Omental fat pad (tissue), 4 donors: Measurements from ENCODE around the gene TTLL10. TPM values are rescaled to one million over a fixed set of nuclear protein-coding genes. Genes with fewer than 3 reads are reported as not detected.

Experiments
- ATAC-seq: fragments of 150-250 bp; one replicate; pipeline ENCODE4 v1.9.1; 2016; ENCODE audit warnings: mild to moderate bottlenecking, moderate library complexity; ENCODE audit not compliant: low FRiP score
- DNase-seq: peaks from one replicate; pipeline ENCODE4 v3.0.0-alpha.2; 2019; ENCODE audit warnings: low spot score
- total RNA-seq, 4 donors: library from RNA; depleted of rRNA; stranded (reverse); fragments of >200 nt; gene quantifications; one replicate each; pipeline ENCODE4 v1.1.0, GENCODE V29; 2016
- TF ChIP-seq, protein P1 (sequence below), 3 donors: fragments of 450-650 bp; IDR thresholded peaks; one replicate each; pipeline ENCODE4 v1.5.1; 2016 to 2017; ENCODE audit warnings: antibody characterized with exemption in 3 of 3, mild to moderate bottlenecking in 3 of 3, moderate library complexity in 2 of 3

TTLL10 gene
- total RNA-seq, 4 donors from 2014 or later = 0.48 to 1.0 (median 0.95) TPM; not detected in 1

DNA sequence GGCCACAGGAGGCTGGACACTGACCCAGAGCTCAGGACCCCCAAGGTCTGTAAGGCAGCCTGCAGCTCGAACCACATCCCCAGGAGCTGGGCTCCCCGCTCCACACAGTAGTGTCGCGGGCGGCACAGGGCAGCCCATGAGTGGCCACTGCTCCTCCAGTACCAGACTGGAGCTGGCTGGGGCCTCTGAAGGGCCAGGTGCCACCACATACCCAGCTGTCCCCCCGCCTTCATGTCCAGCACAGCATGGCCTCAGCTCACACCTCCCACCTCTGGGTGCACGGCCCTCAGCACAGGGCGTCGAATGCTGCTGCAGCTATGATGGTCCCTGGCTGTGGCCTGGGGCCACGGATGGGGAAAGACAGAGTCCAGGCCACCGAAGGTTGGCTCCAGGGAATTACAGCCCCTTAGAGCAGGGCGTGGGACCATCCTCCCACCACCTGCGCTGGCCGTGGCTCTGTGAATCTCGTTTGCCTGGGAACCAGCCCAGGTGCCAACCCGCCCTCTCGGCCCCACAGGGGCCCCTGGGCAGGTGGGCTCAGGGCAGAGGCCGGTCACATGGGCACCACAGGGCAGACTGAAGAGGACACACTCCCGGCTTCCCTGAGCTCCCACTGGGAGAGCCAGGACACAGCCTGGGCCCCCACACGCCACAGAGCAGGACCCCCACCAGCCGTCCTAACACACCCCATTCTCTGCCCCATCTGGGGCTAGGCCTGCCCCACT lies 42.4 kb downstream of the TTLL10 start:
- no peak for ATAC-seq
- no peak for DNase-seq
- TF ChIP-seq, protein P1, sequence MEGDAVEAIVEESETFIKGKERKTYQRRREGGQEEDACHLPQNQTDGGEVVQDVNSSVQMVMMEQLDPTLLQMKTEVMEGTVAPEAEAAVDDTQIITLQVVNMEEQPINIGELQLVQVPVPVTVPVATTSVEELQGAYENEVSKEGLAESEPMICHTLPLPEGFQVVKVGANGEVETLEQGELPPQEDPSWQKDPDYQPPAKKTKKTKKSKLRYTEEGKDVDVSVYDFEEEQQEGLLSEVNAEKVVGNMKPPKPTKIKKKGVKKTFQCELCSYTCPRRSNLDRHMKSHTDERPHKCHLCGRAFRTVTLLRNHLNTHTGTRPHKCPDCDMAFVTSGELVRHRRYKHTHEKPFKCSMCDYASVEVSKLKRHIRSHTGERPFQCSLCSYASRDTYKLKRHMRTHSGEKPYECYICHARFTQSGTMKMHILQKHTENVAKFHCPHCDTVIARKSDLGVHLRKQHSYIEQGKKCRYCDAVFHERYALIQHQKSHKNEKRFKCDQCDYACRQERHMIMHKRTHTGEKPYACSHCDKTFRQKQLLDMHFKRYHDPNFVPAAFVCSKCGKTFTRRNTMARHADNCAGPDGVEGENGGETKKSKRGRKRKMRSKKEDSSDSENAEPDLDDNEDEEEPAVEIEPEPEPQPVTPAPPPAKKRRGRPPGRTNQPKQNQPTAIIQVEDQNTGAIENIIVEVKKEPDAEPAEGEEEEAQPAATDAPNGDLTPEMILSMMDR (IDR thresholded peaks at IDR 0.05) = no peak

DNA sequence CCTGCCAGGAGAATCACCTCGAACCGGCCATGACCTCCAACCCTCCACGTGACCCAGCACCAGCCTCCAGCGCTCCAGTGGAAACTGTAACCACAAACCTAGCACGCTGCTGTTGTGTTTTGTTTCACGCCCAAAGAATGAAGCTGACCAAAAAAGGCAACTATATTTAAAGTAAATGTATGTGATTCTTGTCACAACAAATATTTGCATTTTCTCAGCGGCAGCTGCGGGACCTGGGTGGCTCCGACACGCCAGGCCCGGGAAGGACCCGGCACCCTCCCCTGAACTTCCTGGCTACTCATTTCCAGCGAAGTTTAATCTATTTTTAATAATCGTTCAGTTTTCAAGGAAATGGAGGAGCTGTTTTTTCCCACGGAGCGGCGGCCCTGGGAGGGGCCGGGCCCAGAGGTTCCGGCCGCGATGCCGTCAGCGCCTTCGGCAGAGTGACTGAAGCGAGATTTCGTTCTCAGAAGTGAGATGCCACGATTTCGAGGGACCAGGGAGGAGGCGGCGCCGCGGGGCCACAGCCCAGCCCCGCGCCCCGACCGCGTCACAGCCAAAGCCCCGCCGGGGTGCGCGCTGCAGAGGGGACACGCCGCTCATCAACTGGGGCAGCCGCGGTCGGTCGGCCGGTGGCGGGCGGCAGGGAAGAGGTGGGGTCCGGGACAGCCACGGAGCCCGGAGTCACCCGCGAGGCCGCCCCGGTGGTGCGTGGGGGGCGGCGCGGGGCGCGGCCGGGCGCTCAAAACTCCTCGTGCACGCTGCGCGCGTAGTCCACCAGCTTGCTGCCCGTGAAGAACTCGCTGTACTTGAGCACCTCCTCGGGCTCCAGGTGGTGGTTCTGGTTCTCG lies 43.3 kb downstream of the TTLL10 start:
- TF ChIP-seq, protein P1 (IDR thresholded peaks at IDR 0.05) = no peak
- DNase-seq = no peak
- no peak for ATAC-seq

DNA sequence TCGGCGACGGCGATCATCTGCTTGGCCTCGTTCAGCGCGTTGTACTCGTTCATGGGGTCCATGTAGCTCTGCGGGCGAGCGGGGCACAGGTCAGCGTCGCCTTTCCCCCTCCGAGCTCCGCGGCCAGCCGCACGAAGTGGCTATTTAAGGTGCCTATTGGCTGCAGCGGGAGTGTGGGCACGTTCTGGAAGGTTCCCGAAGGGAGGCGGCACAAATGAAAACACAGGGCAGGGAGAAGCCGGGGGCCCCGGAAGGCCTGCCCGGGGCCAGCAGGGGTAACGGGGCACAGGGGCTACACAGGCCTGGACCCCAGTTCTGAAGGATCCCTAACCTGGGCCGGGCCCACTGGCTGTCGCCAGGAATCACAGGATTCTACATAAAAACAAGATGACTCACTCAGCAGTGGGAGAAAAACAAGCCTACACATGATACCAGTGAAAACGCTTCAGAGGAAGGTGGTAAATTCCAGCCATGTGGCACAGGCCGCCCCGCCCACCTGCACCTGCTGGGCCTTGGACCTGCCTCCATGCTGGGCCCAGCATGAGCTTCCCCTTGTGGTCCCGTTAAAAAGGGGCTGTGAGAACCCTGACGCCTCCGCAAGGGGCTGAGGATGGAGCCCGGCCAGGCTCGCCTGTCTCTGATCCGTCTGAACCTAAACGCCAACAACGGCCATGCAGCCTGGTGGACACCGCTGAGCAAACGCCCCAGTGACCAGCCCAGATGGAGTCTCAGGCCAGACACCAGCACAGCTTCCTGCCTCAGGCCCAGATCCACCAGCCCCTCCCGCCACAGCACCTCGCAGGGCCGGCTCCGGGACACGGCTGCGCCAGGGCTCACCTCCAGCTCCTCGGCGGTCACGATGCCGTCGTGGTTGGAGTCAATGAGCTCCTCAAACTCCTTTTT lies 44.2 kb downstream of the TTLL10 start:
- TF ChIP-seq, protein P1 (IDR thresholded peaks at IDR 0.05) = no peak
- DNase-seq (no peak), ATAC-seq (no peak)

DNA sequence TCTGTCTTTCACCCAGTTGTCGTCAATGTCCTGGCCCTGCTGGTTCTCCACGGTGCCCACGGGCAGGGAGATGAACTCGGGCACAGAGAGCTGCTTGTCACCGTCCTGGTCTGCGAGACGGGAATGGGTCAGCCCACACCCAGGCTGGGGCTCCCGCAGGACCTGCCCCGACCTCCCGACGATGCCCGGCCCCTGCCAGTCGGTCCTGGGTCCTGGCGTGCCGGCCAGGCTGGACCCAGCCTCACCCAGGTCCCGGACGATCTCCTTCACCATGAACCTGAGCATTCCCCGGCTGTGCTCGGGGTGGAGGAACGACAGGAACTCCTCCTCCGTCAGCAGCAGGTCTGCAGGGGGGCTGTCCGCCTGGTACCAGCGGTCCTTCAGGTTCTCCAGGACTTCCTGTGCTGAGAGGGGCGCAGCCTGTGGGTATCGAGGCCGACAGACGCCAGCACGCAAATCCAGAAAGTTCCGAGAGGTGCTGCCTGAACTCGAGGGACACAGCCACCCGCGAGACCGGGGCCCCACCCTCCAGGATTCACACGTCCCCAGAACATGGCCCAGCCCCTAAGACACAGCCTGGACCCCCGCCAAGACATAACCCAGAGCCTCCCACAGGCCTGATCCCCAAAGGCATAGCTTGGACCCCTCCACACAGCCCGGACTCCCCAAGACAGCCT lies 45.0 kb downstream of the TTLL10 start:
- no peak for DNase-seq
- ATAC-seq = no peak
- TF ChIP-seq, protein P1 (IDR thresholded peaks at IDR 0.05) = no peak

DNA sequence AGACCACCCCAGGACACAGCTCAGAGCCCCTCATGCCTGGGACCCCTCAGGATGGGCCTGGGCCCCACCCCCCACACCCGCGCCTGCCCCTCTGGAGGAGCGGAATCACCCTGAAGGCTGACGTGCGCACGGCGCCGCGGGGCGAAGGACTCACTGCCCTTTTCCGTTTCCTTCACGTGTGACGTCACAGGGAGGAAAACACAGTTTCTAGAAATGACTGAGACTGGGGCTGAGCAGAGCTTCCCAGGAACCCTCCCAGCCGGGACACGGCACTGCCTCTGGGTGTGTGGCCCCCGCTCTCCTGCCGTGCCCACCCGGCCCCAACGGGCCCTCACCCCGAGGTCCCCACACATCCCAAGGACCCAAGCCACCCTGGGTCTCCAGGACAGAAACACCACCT lies 45.7 kb downstream of the TTLL10 start:
- no peak for ATAC-seq
- DNase-seq = no peak
- TF ChIP-seq, protein P1 (IDR thresholded peaks at IDR 0.05) = no peak

DNA sequence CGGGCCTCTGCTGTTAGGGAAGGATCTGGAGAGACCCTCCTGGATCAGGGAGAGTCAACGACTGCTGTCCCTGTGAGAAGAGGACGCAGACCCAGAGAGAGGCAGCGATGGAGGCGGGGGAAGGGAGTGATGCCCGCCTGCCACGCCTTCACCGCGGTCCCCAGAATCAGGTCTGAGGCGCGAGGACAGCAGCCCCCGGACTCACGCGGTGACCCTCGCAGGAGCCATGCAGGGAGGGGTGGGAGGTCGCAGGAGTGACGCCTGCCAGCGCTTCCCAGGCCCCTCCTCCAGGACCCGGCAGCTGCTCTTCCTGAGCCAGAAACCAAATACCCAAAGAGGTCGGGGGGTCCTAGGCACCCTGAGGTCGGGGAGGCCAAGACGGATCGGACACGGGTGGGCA lies 46.5 kb downstream of the TTLL10 start:
- ATAC-seq (no peak), DNase-seq (no peak)
- TF ChIP-seq, protein P1 (IDR thresholded peaks at IDR 0.05) = no peak
